BLaER1 (cell line): ENCODE results near the gene TMCC2.

Experiments
- H3K27ac ChIP-seq: shearing (Covaris generic); formaldehyde crosslinking; 2 replicates; pipeline ENCODE4 v1.8.1; 2022
- H3K27me3 ChIP-seq: shearing (Covaris generic); formaldehyde crosslinking; 2 replicates; pipeline ENCODE4 v1.8.1; 2022
- H3K36me3 ChIP-seq: shearing (Covaris generic); formaldehyde crosslinking; 2 replicates; pipeline ENCODE4 v1.8.1; 2022
- H3K4me1 ChIP-seq: shearing (Covaris generic); formaldehyde crosslinking; 2 replicates; pipeline ENCODE4 v1.8.1; 2022
- H3K4me2 ChIP-seq: shearing (Covaris generic); formaldehyde crosslinking; 2 replicates; pipeline ENCODE4 v1.8.1; 2022
- H3K4me3 ChIP-seq: shearing (Covaris generic); formaldehyde crosslinking; 2 replicates; pipeline ENCODE4 v1.8.1; 2022
- H3K9ac ChIP-seq: shearing (Covaris generic); formaldehyde crosslinking; 2 replicates; pipeline ENCODE4 v1.8.1; 2022
- H3K9me3 ChIP-seq: shearing (Covaris generic); formaldehyde crosslinking; 2 replicates; pipeline ENCODE4 v1.8.1; 2022
- H4K20me1 ChIP-seq: shearing (Covaris generic); formaldehyde crosslinking; 2 replicates; pipeline ENCODE4 v1.8.1; 2022
- Cebpa-rat ChIP-seq: shearing (Covaris generic); IDR thresholded peaks from 2 replicates; pipeline ENCODE4 v1.8.1; 2022

The TMCC2 gene

DNA sequence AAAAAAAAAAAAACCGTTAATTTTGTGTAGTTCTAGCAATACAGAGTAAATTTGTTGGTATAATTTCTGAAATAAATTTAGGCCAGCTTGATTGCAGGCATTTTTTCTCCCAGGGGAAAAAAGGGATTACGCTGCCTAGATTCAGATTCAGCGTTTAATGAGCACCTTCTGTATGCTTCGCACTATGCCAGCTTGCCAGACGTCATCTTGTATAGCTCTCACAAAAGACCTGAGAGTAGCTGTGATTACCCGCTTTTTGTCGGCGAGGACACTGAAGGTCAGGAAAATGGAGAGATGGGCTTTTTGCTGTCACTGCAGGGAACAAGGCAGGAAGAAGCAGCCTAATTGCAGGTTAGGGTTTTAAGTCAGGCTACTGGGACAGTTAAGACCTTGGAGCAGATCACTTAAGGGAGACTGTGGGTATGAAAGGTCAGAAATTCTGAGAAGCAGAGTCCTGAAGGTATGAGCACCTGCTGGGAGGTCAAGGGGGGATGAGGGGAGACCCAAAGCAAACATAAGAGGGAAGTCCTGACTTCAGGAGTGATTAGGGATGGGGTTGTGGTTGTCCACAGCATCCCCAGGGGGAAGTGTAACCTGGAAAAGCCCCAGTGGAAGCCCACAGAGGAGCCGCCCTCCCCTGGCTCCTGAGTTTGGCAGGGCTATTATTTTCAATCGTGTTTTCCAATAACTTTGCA, 39.0 kb downstream of the TMCC2 start:
- Histone ChIP-seq H4K20me1 (peaks cover 18% of the 10 kb centered on the region; the same call in 1 of the 2 replicates), H3K9ac (no peak overlapping the region), H3K4me2 (peak overlapping the region; percentile 85), H3K4me3 (no peak overlapping the region), H3K27ac (no peak overlapping the region), H3K9me3 (no peaks in the 10 kb centered on the region), H3K4me1 (peaks cover 38% of the 10 kb centered on the region), H3K27me3 (peaks cover 18% of the 10 kb centered on the region), H3K36me3 (no peaks in the 10 kb centered on the region)
- no peak for TF ChIP-seq Cebpa-rat

DNA sequence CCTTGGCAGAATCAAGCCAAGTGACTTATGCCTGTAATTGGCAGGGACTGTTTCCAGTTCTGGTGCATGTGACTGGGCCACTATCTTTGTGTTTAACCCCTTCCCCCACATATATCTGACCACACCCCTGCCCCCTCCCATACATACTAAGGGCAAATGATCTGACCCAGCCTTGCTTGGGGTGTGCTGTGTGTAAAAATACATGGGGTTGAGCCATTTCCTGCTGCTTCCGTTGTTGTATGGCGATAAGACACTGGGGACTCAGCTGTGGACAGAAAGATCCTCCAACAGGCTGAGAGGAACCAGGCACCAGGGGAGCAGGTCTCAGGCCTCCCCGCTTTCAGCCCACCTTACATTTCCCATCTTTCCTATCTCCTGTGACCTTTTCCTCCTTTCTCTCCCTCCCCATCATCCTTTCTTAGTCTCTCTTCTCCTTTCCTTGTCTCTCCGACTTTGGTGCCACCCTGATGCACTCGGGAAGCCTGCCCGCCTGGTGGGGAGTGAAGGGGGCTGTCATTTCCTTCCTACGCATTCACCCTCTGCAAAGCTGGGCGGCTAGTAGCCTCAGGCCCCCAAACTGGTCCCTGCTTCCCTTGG, 39.7 kb downstream of the TMCC2 start:
- Histone ChIP-seq H3K4me1 (peaks cover 31% of the 10 kb centered on the region), H3K4me2 (peak overlapping the region; percentile 85), H3K36me3 (no peaks in the 10 kb centered on the region), H3K9me3 (no peaks in the 10 kb centered on the region), H3K27me3 (peaks cover 12% of the 10 kb centered on the region; the same call in 1 of the 2 replicates), H3K4me3 (no peak overlapping the region), H3K9ac (0 out of 2 replicates have a peak overlapping the region, but pooled peaks have one; percentile 15), H3K27ac (no peak overlapping the region), H4K20me1 (peaks cover 11% of the 10 kb centered on the region; the same call in 1 of the 2 replicates)
- TF ChIP-seq Cebpa-rat, result no peak

DNA sequence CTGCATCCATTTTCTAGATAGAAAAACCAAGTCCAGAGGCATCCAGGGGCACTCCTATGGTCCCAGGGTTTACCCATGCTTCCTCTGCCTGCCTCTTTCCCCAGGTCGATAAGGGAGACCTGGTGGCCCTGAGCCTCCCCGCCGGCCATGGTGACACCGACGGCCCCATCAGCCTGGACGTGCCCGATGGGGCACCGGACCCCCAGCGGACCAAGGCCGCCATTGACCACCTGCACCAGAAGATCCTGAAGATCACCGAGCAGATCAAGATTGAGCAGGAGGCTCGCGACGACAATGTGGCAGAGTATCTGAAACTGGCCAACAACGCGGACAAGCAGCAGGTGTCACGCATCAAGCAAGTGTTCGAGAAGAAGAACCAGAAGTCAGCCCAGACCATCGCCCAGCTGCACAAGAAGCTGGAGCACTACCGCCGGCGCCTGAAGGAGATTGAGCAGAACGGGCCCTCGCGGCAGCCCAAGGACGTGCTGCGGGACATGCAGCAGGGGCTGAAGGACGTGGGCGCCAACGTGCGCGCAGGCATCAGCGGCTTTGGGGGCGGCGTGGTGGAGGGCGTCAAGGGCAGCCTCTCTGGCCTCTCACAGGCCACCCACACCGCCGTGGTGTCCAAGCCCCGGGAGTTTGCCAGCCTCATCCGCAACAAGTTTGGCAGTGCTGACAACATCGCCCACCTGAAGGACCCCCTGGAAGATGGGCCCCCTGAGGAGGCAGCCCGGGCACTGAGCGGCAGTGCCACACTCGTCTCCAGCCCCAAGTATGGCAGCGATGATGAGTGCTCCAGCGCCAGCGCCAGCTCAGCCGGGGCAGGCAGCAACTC, 41.3 kb downstream of the TMCC2 start:
- Histone ChIP-seq H3K4me3 (no peak overlapping the region), H3K9me3 (no peaks in the 10 kb centered on the region), H3K36me3 (no peaks in the 10 kb centered on the region), H3K27ac (no peak overlapping the region), H3K27me3 (peaks cover 4% of the 10 kb centered on the region; the same call in 1 of the 2 replicates), H3K9ac (no peak overlapping the region), H4K20me1 (peaks cover 5% of the 10 kb centered on the region; the same call in 1 of the 2 replicates), H3K4me2 (no peak overlapping the region), H3K4me1 (peaks cover 21% of the 10 kb centered on the region)
- no peak for TF ChIP-seq Cebpa-rat

DNA sequence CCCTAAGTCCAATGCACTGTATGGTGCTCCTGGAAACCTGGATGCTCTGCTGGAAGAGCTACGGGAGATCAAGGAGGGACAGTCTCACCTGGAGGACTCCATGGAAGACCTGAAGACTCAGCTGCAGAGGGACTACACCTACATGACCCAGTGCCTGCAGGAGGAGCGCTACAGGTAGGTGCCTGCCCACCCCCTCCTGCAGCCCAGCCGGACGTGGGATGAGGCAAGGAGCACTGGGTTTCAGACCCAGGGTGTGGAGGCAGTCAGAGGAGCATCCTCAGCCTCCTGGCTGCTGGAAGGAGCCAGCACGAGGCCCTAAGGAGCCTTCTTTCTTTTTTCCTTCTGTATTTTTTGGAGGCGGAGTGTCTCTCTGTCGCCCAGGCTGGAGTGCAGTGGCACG, 42.0 kb downstream of the TMCC2 start:
- no peak overlapping the region for H3K4me2 ChIP-seq
- no peaks in the 10 kb centered on the region for H3K9me3 ChIP-seq
- H3K27me3 ChIP-seq, result peaks cover 7% of the 10 kb centered on the region; the same call in 1 of the 2 replicates
- no peak overlapping the region for H3K27ac ChIP-seq
- no peak overlapping the region for H3K9ac ChIP-seq
- no peak overlapping the region for H3K4me3 ChIP-seq
- no peak for TF ChIP-seq Cebpa-rat
- no peaks in the 10 kb centered on the region for H3K36me3 ChIP-seq
- peaks cover 21% of the 10 kb centered on the region for H3K4me1 ChIP-seq
- H4K20me1 ChIP-seq, result peaks cover 12% of the 10 kb centered on the region; the same call in 1 of the 2 replicates

DNA sequence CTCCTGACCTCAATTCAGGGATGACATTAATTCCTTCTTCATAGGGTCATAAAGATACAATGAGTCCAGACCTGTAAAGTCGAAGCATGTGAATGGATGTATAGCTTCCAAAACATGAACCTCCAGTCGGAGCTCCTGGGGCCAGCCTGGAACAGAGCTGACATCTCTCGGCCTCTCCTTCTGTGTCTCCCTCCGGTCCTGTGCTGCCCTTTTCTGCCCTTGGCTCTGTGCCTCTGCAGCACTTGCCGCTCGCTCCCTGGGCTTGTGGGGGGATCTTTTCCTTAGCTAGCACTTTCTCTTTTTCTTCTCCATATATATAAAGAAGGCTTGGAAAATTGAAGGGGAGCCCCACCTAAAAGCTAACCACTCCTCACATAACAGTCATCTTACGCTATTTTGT, 42.5 kb downstream of the TMCC2 start:
- peaks cover 21% of the 10 kb centered on the region for H3K4me1 ChIP-seq
- H4K20me1 ChIP-seq, result peaks cover 17% of the 10 kb centered on the region; the same call in 1 of the 2 replicates
- no peak overlapping the region for H3K9ac ChIP-seq
- no peaks in the 10 kb centered on the region for H3K9me3 ChIP-seq
- H3K36me3 ChIP-seq, result no peaks in the 10 kb centered on the region
- TF ChIP-seq Cebpa-rat, result no peak
- H3K4me3 ChIP-seq, result no peak overlapping the region
- H3K4me2 ChIP-seq, result no peak overlapping the region
- H3K27ac ChIP-seq, result no peak overlapping the region
- peaks cover 7% of the 10 kb centered on the region; the same call in 1 of the 2 replicates for H3K27me3 ChIP-seq

DNA sequence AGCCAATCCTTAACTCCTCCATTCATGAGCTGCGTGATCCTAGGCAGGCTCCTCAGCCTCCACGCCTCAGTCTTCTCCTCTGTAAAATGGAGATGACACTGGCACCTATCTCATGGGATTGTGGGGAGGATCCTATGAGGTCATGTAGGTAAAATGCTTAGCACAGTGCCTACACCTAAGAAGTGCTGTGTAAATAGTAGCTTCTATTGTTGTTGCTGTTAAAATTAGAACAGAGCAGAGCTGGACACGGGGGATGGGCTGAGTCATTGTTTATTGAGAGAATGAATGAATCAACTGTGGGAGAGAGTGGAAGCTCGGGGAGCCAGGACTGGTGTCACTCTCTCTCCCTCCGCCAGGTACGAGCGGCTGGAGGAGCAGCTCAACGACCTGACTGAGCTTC, 43.0 kb downstream of the TMCC2 start:
- no peak overlapping the region for H3K9ac ChIP-seq
- peaks cover 7% of the 10 kb centered on the region; the same call in 1 of the 2 replicates for H3K27me3 ChIP-seq
- no peak overlapping the region for H3K27ac ChIP-seq
- no peaks in the 10 kb centered on the region for H3K9me3 ChIP-seq
- H3K36me3 ChIP-seq, result no peaks in the 10 kb centered on the region
- peaks cover 18% of the 10 kb centered on the region; the same call in 1 of the 2 replicates for H4K20me1 ChIP-seq
- H3K4me3 ChIP-seq, result no peak overlapping the region
- H3K4me2 ChIP-seq, result no peak overlapping the region
- peaks cover 21% of the 10 kb centered on the region for H3K4me1 ChIP-seq
- no peak for TF ChIP-seq Cebpa-rat

DNA sequence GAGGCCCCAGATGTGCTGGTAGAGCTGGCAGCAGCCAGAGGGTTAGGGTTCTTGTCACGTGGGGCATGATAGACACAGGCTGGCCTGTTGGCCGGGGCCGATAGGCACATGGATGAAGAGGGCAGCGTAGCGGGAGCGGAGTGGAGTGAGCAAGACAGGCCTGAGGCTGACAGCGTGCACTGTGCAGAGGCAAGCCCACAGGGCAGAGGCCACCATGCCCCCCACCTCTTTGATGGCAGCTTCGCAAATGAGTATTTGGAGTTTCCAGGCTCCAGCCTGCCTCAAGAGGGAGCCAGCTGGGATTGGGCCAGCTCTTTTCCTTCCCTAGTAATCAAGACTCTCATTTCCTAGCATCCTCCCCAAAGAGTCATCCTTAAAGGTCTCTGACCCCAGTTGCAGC, 43.5 kb downstream of the TMCC2 start:
- peaks cover 8% of the 10 kb centered on the region; the same call in 1 of the 2 replicates for H3K27me3 ChIP-seq
- H4K20me1 ChIP-seq, result peaks cover 23% of the 10 kb centered on the region; the same call in 1 of the 2 replicates
- H3K4me2 ChIP-seq, result no peak overlapping the region
- H3K4me1 ChIP-seq, result peaks cover 21% of the 10 kb centered on the region
- H3K36me3 ChIP-seq, result no peaks in the 10 kb centered on the region
- H3K27ac ChIP-seq, result no peak overlapping the region
- TF ChIP-seq Cebpa-rat, result no peak
- no peak overlapping the region for H3K9ac ChIP-seq
- H3K4me3 ChIP-seq, result no peak overlapping the region
- no peaks in the 10 kb centered on the region for H3K9me3 ChIP-seq

DNA sequence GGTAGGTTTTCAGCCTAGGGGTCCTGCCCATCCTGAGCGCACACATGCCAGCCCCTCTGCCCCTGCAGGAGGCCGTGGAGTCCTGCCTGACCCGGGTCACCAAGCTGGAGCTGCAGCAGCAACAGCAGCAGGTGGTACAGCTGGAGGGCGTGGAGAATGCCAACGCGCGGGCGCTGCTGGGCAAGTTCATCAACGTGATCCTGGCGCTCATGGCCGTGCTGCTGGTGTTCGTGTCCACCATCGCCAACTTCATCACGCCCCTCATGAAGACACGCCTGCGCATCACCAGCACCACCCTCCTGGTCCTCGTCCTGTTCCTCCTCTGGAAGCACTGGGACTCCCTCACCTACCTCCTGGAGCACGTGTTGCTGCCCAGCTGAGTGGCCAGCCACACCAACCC, 44.0 kb downstream of the TMCC2 start:
- peaks cover 26% of the 10 kb centered on the region; the same call in 1 of the 2 replicates for H4K20me1 ChIP-seq
- H3K27ac ChIP-seq, result no peak overlapping the region
- H3K36me3 ChIP-seq, result no peaks in the 10 kb centered on the region
- peaks cover 21% of the 10 kb centered on the region for H3K4me1 ChIP-seq
- TF ChIP-seq Cebpa-rat, result no peak
- peaks cover 12% of the 10 kb centered on the region; the same call in 1 of the 2 replicates for H3K27me3 ChIP-seq
- H3K4me2 ChIP-seq, result no peak overlapping the region
- H3K9ac ChIP-seq, result no peak overlapping the region
- H3K4me3 ChIP-seq, result no peak overlapping the region
- H3K9me3 ChIP-seq, result no peaks in the 10 kb centered on the region

DNA sequence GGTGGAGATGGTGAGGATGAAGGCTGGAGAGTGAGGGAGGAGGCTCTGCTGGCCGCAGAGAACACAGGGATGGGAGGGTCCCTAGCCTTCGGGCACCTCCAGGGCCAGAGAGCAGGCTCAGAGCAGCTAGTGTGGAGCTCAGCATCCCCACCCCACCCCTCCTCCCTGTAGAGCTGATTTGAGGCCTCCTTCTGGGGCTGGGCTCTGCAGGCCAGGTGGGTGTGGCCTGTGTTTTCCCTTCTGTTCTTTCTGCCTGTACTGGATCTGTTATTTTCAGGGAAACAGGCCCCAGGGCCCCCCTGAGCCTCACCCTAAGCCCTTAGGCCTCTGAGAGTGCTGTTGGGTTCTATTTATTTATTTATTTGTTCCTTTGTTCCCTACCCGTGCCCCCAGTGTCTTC, 44.8 kb downstream of the TMCC2 start:
- TF ChIP-seq Cebpa-rat, result no peak
- H3K27ac ChIP-seq, result no peak overlapping the region
- H3K4me1 ChIP-seq, result peaks cover 13% of the 10 kb centered on the region

More for the DNA sequence above, 44.8 kb downstream of the TMCC2 start:
- Histone ChIP-seq H3K27me3 (peaks cover 12% of the 10 kb centered on the region; the same call in 1 of the 2 replicates), H3K9ac (no peak overlapping the region), H4K20me1 (peaks cover 26% of the 10 kb centered on the region; the same call in 1 of the 2 replicates), H3K4me3 (no peak overlapping the region), H3K4me2 (no peak overlapping the region), H3K9me3 (no peaks in the 10 kb centered on the region), H3K36me3 (no peaks in the 10 kb centered on the region)
